ENCODE data around the gene ATP1A2. TPM values are rescaled to one million over a fixed set of nuclear protein-coding genes. Genes with fewer than 3 reads are reported as not detected.
A peak's percentile ranks its signal among the peaks of the same experiment; 100 is the strongest.
"Not testable (repeated sequence)": the region's sequence is repeated elsewhere in the genome, so short reads cannot be mapped to it uniquely, and the experiment has no call there.

ATP1A2 gene
- total RNA-seq, 1 donor from 2014 or later: 0.10 TPM

GRCh38 chr1:160101037-160101716 lies 14.4 kb upstream of the ATP1A2 start:
- peak; percentile 48 for DNase-seq (ENCODE audit: low read depth)

- DNase-seq (ENCODE audit: low read depth): no peak
These were observed 13.6 kb upstream of the ATP1A2 start for GRCh38 chr1:160101717-160102522.

- no peak for DNase-seq (ENCODE audit: low read depth)
These were observed 11.7 kb upstream of the ATP1A2 start for GRCh38 chr1:160103658-160104408.

GRCh38 chr1:160104486-160104885 lies 11.1 kb upstream of the ATP1A2 start:
- no peak for DNase-seq (ENCODE audit: low read depth)

GRCh38 chr1:160105155-160105554 lies 10.4 kb upstream of the ATP1A2 start:
- no peak for DNase-seq (ENCODE audit: low read depth)

GRCh38 chr1:160107512-160107911 lies 8.0 kb upstream of the ATP1A2 start:
- no peak for DNase-seq (ENCODE audit: low read depth)

- peak; percentile 57 for DNase-seq (ENCODE audit: low read depth)
These were observed 6.5 kb upstream of the ATP1A2 start for GRCh38 chr1:160108888-160109662.

- no peak for DNase-seq (ENCODE audit: low read depth)
These were observed 5.9 kb upstream of the ATP1A2 start for GRCh38 chr1:160109686-160110085.

GRCh38 chr1:160111462-160111861 lies 4.1 kb upstream of the ATP1A2 start:
- not testable (repeated sequence) for DNase-seq (ENCODE audit: low read depth)

GRCh38 chr1:160112357-160112756 lies 3.2 kb upstream of the ATP1A2 start:
- DNase-seq (ENCODE audit: low read depth): no peak

GRCh38 chr1:160113407-160113806 lies 2.2 kb upstream of the ATP1A2 start:
- DNase-seq (ENCODE audit: low read depth): no peak

- no peak for DNase-seq (ENCODE audit: low read depth)
These were observed 1.5 kb upstream of the ATP1A2 start for GRCh38 chr1:160114085-160114484.

- no peak for DNase-seq (ENCODE audit: low read depth)
These were observed 956 bp downstream of the ATP1A2 start for GRCh38 chr1:160116283-160117147.

GRCh38 chr1:160117300-160117699 lies 1.7 kb downstream of the ATP1A2 start:
- DNase-seq (ENCODE audit: low read depth): no peak

- no peak for DNase-seq (ENCODE audit: low read depth)
These were observed 2.2 kb downstream of the ATP1A2 start for GRCh38 chr1:160117709-160118183.

GRCh38 chr1:160118928-160119327 lies 3.4 kb downstream of the ATP1A2 start:
- DNase-seq (ENCODE audit: low read depth): no peak

- DNase-seq (ENCODE audit: low read depth): no peak
These were observed 5.2 kb downstream of the ATP1A2 start for GRCh38 chr1:160120797-160121196.

- no peak for DNase-seq (ENCODE audit: low read depth)
These were observed 5.8 kb downstream of the ATP1A2 start for GRCh38 chr1:160121388-160121787.

GRCh38 chr1:160122978-160123495 lies 7.5 kb downstream of the ATP1A2 start:
- no peak for DNase-seq (ENCODE audit: low read depth)

- no peak for DNase-seq (ENCODE audit: low read depth)
These were observed 8.2 kb downstream of the ATP1A2 start for GRCh38 chr1:160123726-160124125.

Data from renal cortical epithelial cell (primary cell).